ENCODE measurements around the gene SLC2A8. TPM values are rescaled to one million over a fixed set of nuclear protein-coding genes. Genes with fewer than 3 reads are reported as not detected.

The SLC2A8 gene
- total RNA-seq, 1 donor from 2014 or later = 38.4 TPM

- DNase-seq (ENCODE audit: low spot score) = no peak
Observed at GRCh38 chr9:127457191-127457878, 60.4 kb downstream of the SLC2A8 start.

Other genes with a start within 250 kb of the SLC2A8 start
- 59.0 TPM for gene GARNL3, start 132.4 kb upstream of the SLC2A8 start, total RNA-seq
- gene ZNF79, start 27.2 kb downstream of the SLC2A8 start, total RNA-seq = 13.2 TPM
- gene RPL12, start 54.2 kb downstream of the SLC2A8 start, total RNA-seq = 1,953 TPM
- 30.4 TPM for gene LRSAM1, start 54.3 kb downstream of the SLC2A8 start, total RNA-seq
- gene STXBP1, start 215.1 kb downstream of the SLC2A8 start, total RNA-seq = 29.8 TPM